A673 (cell line): ENCODE results near the gene CD37. TPM values are rescaled to one million over a fixed set of nuclear protein-coding genes. Genes with fewer than 3 reads are reported as not detected.

Experiments used
- BruUV-seq: library from RNA; stranded (reverse); fragments of 400-500 nt; replicated peaks from 2 replicates; lab custom pipeline; 2021; lab: Mats Ljungman, UMichigan
- CTCF ChIA-PET: fragments of 300-600 bp; sonication (Branson Sonifier 250); formaldehyde crosslinking; loops from one replicate; lab custom pipeline; 2022; ENCODE audit warnings: antibody characterized with exemption; lab: Charles Lee
- POLR2A ChIA-PET: fragments of 300-600 bp; sonication (Branson Sonifier 250); formaldehyde crosslinking; loops from one replicate; lab custom pipeline; 2022; ENCODE audit warnings: antibody characterized with exemption; ENCODE audit not compliant: low non-redundant PET; lab: Charles Lee
- DNase-seq: peaks from one replicate; pipeline ENCODE4 v3.0.0-alpha.2; 2015; ENCODE audit warnings: low spot score
- H3K27ac ChIP-seq: fragments of 200-600 bp; sonication (generic); 2 replicates; pipeline ENCODE4 v1.5.1; 2016; ENCODE audit warnings: mixed run types, low read depth, mild to moderate bottlenecking, mixed read lengths, antibody characterized with exemption, low read length; ENCODE audit not compliant: poor library complexity, severe bottlenecking
- H3K27me3 ChIP-seq: fragments of 200-600 bp; sonication (generic); replicated peaks from 2 replicates; pipeline ENCODE4 v1.6.1; 2017; ENCODE audit warnings: mixed run types, low read depth, mild to moderate bottlenecking, mixed read lengths, antibody characterized with exemption, low read length; ENCODE audit not compliant: insufficient read depth, poor library complexity
- H3K36me3 ChIP-seq: fragments of 200-600 bp; sonication (generic); 2 replicates; pipeline ENCODE4 v1.6.1; 2016; ENCODE audit warnings: mixed run types, mild to moderate bottlenecking, mixed read lengths, antibody characterized with exemption, low read length; ENCODE audit not compliant: insufficient read depth, poor library complexity, severe bottlenecking
- H3K4me1 ChIP-seq: fragments of 200-600 bp; sonication (generic); 2 replicates; pipeline ENCODE4 v1.6.1; 2017; ENCODE audit warnings: mixed run types, mild to moderate bottlenecking, mixed read lengths, antibody characterized with exemption, low read length; ENCODE audit not compliant: insufficient read depth, poor library complexity, severe bottlenecking
- H3K4me3 ChIP-seq: fragments of 200-600 bp; sonication (generic); 2 replicates; pipeline ENCODE4 v1.5.1; 2016; ENCODE audit warnings: low read depth, mixed run types, mild to moderate bottlenecking, mixed read lengths, low read length; ENCODE audit not compliant: poor library complexity, severe bottlenecking
- H3K9me3 ChIP-seq: fragments of 200-600 bp; sonication (generic); 2 replicates; pipeline ENCODE4 v1.6.1; 2016; ENCODE audit warnings: mixed run types, low read depth, mild to moderate bottlenecking, mixed read lengths, antibody characterized with exemption, low read length; ENCODE audit not compliant: poor library complexity, severe bottlenecking
- EZH2 ChIP-seq: fragments of 200-600 bp; sonication (generic); IDR thresholded peaks from 2 replicates; pipeline ENCODE4 v1.6.1; 2017; ENCODE audit warnings: borderline replicate concordance, low read depth, mild to moderate bottlenecking, mixed read lengths, antibody characterized with exemption, low read length; ENCODE audit not compliant: poor library complexity, severe bottlenecking
- intact Hi-C: fragments of 100-400 bp; cut with micrococcal nuclease; formaldehyde crosslinking; loops from one replicate; pipeline ENCODE4 v1.10.0; 2022; ENCODE audit not compliant: unreplicated experiment
- total RNA-seq: library from RNA; stranded (reverse); gene quantifications from 2 replicates; pipeline ENCODE4 v1.2.3, GENCODE V29; 2021
- TF ChIP-seq, protein P1 (sequence below): fragments of 300-800, 200-600 bp; sonication (generic); conservative IDR thresholded peaks from 2 replicates; pipeline ENCODE4 v1.5.1; 2017; ENCODE audit warnings: low read depth, mild to moderate bottlenecking, antibody characterized with exemption, low read length, moderate library complexity, mixed read lengths

The CD37 gene
- total RNA-seq, 1 experiment from 2014 or later, result not detected

GRCh38 chr19:49337267-49338022 is 2.2 kb downstream of the CD37 start:
- Histone ChIP-seq H3K27ac (no peak overlapping the region), H3K4me3 (no peak overlapping the region), H3K27me3 (no peaks in the 10 kb centered on the region), H3K36me3 (peaks cover 17% of the 10 kb centered on the region), H3K4me1 (peaks cover 29% of the 10 kb centered on the region), H3K9me3 (no peaks in the 10 kb centered on the region)
- BruUV-seq, result no TSS peak
- CTCF ChIA-PET, result no interaction called here
- TF ChIP-seq, protein P1, sequence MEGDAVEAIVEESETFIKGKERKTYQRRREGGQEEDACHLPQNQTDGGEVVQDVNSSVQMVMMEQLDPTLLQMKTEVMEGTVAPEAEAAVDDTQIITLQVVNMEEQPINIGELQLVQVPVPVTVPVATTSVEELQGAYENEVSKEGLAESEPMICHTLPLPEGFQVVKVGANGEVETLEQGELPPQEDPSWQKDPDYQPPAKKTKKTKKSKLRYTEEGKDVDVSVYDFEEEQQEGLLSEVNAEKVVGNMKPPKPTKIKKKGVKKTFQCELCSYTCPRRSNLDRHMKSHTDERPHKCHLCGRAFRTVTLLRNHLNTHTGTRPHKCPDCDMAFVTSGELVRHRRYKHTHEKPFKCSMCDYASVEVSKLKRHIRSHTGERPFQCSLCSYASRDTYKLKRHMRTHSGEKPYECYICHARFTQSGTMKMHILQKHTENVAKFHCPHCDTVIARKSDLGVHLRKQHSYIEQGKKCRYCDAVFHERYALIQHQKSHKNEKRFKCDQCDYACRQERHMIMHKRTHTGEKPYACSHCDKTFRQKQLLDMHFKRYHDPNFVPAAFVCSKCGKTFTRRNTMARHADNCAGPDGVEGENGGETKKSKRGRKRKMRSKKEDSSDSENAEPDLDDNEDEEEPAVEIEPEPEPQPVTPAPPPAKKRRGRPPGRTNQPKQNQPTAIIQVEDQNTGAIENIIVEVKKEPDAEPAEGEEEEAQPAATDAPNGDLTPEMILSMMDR, result no peak
- TF ChIP-seq EZH2, result no peak
- intact Hi-C loops, result no loop called here
- POLR2A ChIA-PET, result interaction anchor here (0.5 kb wide), 1 partner anchor 34 kb away, joined by 5 read pairs; no protein-coding TSS in a partner anchor
- no peak for DNase-seq

DNA sequence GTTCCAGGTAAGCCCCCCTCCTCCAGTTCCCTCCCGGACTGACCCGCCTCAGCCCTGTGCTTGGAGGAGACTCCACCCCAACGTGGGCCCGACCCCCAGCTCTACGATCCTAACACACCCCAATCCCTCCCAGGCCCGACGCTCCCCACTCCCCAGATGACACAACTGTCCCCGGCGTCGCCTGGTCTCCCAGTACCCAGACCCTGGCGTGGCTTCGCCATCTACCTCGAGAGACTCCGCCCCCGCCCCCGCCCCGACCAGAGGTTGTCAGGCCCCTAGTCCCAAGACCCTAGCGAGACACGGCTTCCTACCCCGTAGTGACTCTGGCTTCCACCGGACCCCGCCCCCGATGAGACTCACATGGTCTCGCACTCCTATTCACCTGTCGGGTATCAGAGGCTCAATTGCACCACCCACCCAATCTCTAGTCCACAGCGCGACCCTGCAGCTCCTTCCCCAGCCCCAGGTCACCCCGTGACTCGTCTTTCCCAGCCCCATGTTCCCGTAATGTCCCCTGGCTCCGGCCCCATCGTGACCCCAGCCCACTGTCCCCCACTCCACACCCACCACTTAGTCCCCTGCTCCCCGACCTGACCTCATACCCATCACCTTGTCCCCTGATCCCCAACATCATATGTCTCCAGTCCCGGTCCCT is 2.9 kb downstream of the CD37 start:
- DNase-seq, result no peak
- Histone ChIP-seq H3K4me1 (peaks cover 29% of the 10 kb centered on the region), H3K36me3 (peaks cover 24% of the 10 kb centered on the region), H3K27ac (no peak overlapping the region), H3K9me3 (no peaks in the 10 kb centered on the region), H3K4me3 (peak overlapping the region; percentile 31), H3K27me3 (no peaks in the 10 kb centered on the region)
- BruUV-seq, result no TSS peak
- ChIA-PET CTCF (no interaction called here), POLR2A (interaction anchor here (0.5 kb wide), 1 partner anchor 35 kb away, joined by 5 read pairs; no protein-coding TSS in a partner anchor)
- intact Hi-C loops, result no loop called here
- no peak for TF ChIP-seq EZH2

GRCh38 chr19:49338691-49339300 is 3.6 kb downstream of the CD37 start:
- intact Hi-C loops, result no loop called here
- CTCF ChIA-PET, result interaction anchor here (0.9 kb wide), 1 partner anchor 11 kb away, joined by 4 read pairs; no protein-coding TSS in a partner anchor
- POLR2A ChIA-PET, result no interaction called here
- Histone ChIP-seq H3K4me3 (peak overlapping the region; percentile 31), H3K4me1 (peaks cover 29% of the 10 kb centered on the region), H3K9me3 (no peaks in the 10 kb centered on the region), H3K27me3 (no peaks in the 10 kb centered on the region), H3K36me3 (peaks cover 31% of the 10 kb centered on the region), H3K27ac (peak overlapping the region; percentile 80)
- BruUV-seq, result no TSS peak
- peak; percentile 87 for DNase-seq
- no peak for TF ChIP-seq EZH2
- TF ChIP-seq, protein P1, result no peak
